HCT116 (cell line): ENCODE results near the gene CSTA. TPM values are rescaled to one million over a fixed set of nuclear protein-coding genes. Genes with fewer than 3 reads are reported as not detected.

Experiments used
- ATAC-seq: fragments of 200-7000 bp; cut with Tn5 transposase; 2 replicates; pipeline ENCODE4 v1.9.1; 2020; ENCODE audit warnings: mild to moderate bottlenecking, moderate library complexity
- BruUV-seq: library from RNA; stranded (reverse); fragments of 400-500 nt; replicated peaks from 2 replicates; lab custom pipeline; 2021; lab: Mats Ljungman, UMichigan
- CTCF ChIA-PET: fragments of 300-600 bp; sonication (Branson Sonifier 250); formaldehyde crosslinking; loops from one replicate; lab custom pipeline; 2021; ENCODE audit warnings: antibody characterized with exemption; lab: Charles Lee
- POLR2A ChIA-PET: fragments of 300-600, 350-600 bp; sonication (Branson Sonifier 250); formaldehyde crosslinking; loops from one replicate; lab custom pipeline; 2021; ENCODE audit warnings: antibody characterized with exemption; lab: Charles Lee
- RAD21 ChIA-PET, 2 experiments: fragments of 300-600 bp; sonication (Branson Sonifier 250); formaldehyde crosslinking; loops; one replicate each; lab custom pipeline; 2023; ENCODE audit warnings: low total read pairs in 2 of 2; ENCODE audit not compliant: uncharacterized antibody in 2 of 2, unreplicated experiment in 2 of 2, low non-redundant PET in 1 of 2; lab: Charles Lee
- DNase-seq: peaks from one replicate; pipeline ENCODE4 v3.0.0-alpha.2; 2010; ENCODE audit warnings: low read depth, low spot score
- H2AFZ ChIP-seq: fragments of 200-600 bp; shearing (Covaris generic), sonication (generic); 2 replicates; pipeline ENCODE4 v1.6.1; 2017; ENCODE audit warnings: low read depth, mixed run types, mixed read lengths, antibody characterized with exemption, low read length; ENCODE audit not compliant: poor library complexity, severe bottlenecking
- H3K27ac ChIP-seq: 2 replicates; pipeline ENCODE4 v1.5.1; 2012; ENCODE audit warnings: low read depth, low read length
- H3K27me3 ChIP-seq: fragments of 200-600 bp; sonication (generic); 2 replicates; pipeline ENCODE4 v1.6.1; 2016; ENCODE audit warnings: mixed run types, low read length, mixed read lengths; ENCODE audit not compliant: insufficient read depth
- H3K36me3 ChIP-seq, 2 experiments: fragments of 200-500 bp in 1 of 2; fragments of 200-600 bp in 1 of 2; sonication (Bioruptor generic) in 1 of 2; sonication (generic) in 1 of 2; 2 replicates each; pipeline versions ENCODE4 v1.5.1 to v1.6.1; 2014 to 2016; ENCODE audit warnings: low read length in 2 of 2, inconsistent platforms in 1 of 2, mixed read lengths in 1 of 2, mixed run types in 1 of 2; ENCODE audit not compliant: insufficient read depth in 2 of 2, control insufficient read depth in 1 of 2
- H3K4me1 ChIP-seq, 2 experiments: fragments of 200-600 bp in 1 of 2; sonication (generic) in 1 of 2; 2 replicates each; pipeline versions ENCODE4 v1.5.1 to v1.6.1; 2012 to 2017; ENCODE audit warnings: low read length in 2 of 2, inconsistent platforms in 1 of 2, mild to moderate bottlenecking in 1 of 2, mixed read lengths in 1 of 2, mixed run types in 1 of 2, moderate library complexity in 1 of 2; ENCODE audit not compliant: insufficient read depth in 2 of 2, control insufficient read depth in 1 of 2
- H3K4me2 ChIP-seq: fragments of 200-600 bp; sonication (generic); 2 replicates; pipeline ENCODE4 v1.6.1; 2017; ENCODE audit warnings: mixed run types, low read length, mixed read lengths
- H3K4me3 ChIP-seq, 2 experiments: fragments of 200-600 bp in 1 of 2; sonication (generic) in 1 of 2; replicated peaks in 1 of 2; 2 replicates each; pipeline ENCODE4 v1.5.1; 2011 to 2016; ENCODE audit warnings: low read length in 2 of 2, control low read depth in 1 of 2, low read depth in 1 of 2, mild to moderate bottlenecking in 1 of 2, mixed read lengths in 1 of 2, mixed run types in 1 of 2
- H3K79me2 ChIP-seq: fragments of 200-600 bp; sonication (generic); 2 replicates; pipeline ENCODE4 v1.6.1; 2017; ENCODE audit warnings: mild to moderate bottlenecking, mixed run types, low read length, moderate library complexity, mixed read lengths; ENCODE audit not compliant: insufficient read depth
- H3K9ac ChIP-seq: fragments of 200-600 bp; sonication (generic); 2 replicates; pipeline ENCODE4 v1.6.1; 2016; ENCODE audit warnings: low read length, mixed read lengths
- H3K9me2 ChIP-seq: fragments of 200-600 bp; sonication (generic), shearing (Covaris generic); 2 replicates; pipeline ENCODE4 v1.6.1; 2017; ENCODE audit warnings: mixed run types, mild to moderate bottlenecking, moderate library complexity; ENCODE audit not compliant: insufficient read depth
- H3K9me3 ChIP-seq, 2 experiments: fragments of 200-500 bp in 1 of 2; fragments of 200-600 bp in 1 of 2; sonication (Bioruptor generic) in 1 of 2; sonication (generic) in 1 of 2; 2 replicates each; pipeline ENCODE4 v1.6.1; 2014 to 2017; ENCODE audit warnings: low read length in 2 of 2, mixed read lengths in 2 of 2, inconsistent platforms in 1 of 2, low read depth in 1 of 2, mild to moderate bottlenecking in 1 of 2, mixed run types in 1 of 2, moderate library complexity in 1 of 2; ENCODE audit not compliant: control insufficient read depth in 1 of 2, insufficient read depth in 1 of 2
- H4K20me1 ChIP-seq: fragments of 200-600 bp; sonication (generic), shearing (Covaris generic); 2 replicates; pipeline ENCODE4 v1.6.1; 2017; ENCODE audit warnings: mixed run types, mild to moderate bottlenecking, moderate library complexity; ENCODE audit not compliant: insufficient read depth
- EGR1 ChIP-seq: IDR thresholded peaks from 2 replicates; pipeline ENCODE4 v1.6.1; 2012; ENCODE audit warnings: low read depth
- ELF1 ChIP-seq: IDR thresholded peaks from 2 replicates; pipeline ENCODE4 v1.6.1; 2012; ENCODE audit warnings: low read depth, borderline replicate concordance
- EZH2phosphoT487 ChIP-seq: fragments of 200-600 bp; IDR thresholded peaks from 2 replicates; pipeline ENCODE4 v1.6.1; 2018; ENCODE audit warnings: antibody characterized with exemption, borderline replicate concordance
- FOSL1 ChIP-seq: IDR thresholded peaks from 2 replicates; pipeline ENCODE4 v1.6.1; 2012; ENCODE audit warnings: low read depth
- POLR2A ChIP-seq: IDR thresholded peaks from 2 replicates; pipeline ENCODE4 v1.7.0; 2011; ENCODE audit warnings: borderline replicate concordance; ENCODE audit not compliant: insufficient read depth, insufficient read length; ENCODE audit errors: extremely low read depth
- RAD21 ChIP-seq: IDR thresholded peaks from 2 replicates; pipeline ENCODE4 v1.6.1; 2012; ENCODE audit warnings: low read depth, mild to moderate bottlenecking
- SP1 ChIP-seq: IDR thresholded peaks from 2 replicates; pipeline ENCODE4 v1.6.1; 2012; ENCODE audit warnings: low read depth
- SRF ChIP-seq: IDR thresholded peaks from 2 replicates; pipeline ENCODE4 v1.6.1; 2012; ENCODE audit warnings: low read depth
- TCF7L2 ChIP-seq: IDR thresholded peaks from 2 replicates; pipeline ENCODE4 v1.7.0; 2011; ENCODE audit warnings: borderline replicate concordance, inconsistent platforms; ENCODE audit not compliant: insufficient read depth, insufficient read length; ENCODE audit errors: extremely low read depth
- ZFX ChIP-seq: fragments of 450-650 bp; IDR thresholded peaks from 2 replicates; pipeline ENCODE4 v1.6.1; 2017
- intact Hi-C: fragments of 100-400 bp; cut with micrococcal nuclease; formaldehyde crosslinking; loops from 2 replicates; pipeline ENCODE4 v1.10.0; 2022
- total RNA-seq: library from RNA; stranded (reverse); gene quantifications from one replicate; pipeline ENCODE4 v1.2.1, GENCODE V29; 2021; ENCODE audit not compliant: unreplicated experiment
- TF ChIP-seq, protein P1 (sequence below): IDR thresholded peaks from 2 replicates; pipeline ENCODE4 v1.6.1; 2011; ENCODE audit warnings: mild to moderate bottlenecking, low read length, moderate library complexity; ENCODE audit not compliant: insufficient replicate concordance; ENCODE audit errors: extremely low read depth
- TF ChIP-seq, protein P2 (sequence below): IDR thresholded peaks from 2 replicates; pipeline ENCODE4 v1.6.1; 2012
- TF ChIP-seq, protein P3 (sequence below), 3 experiments: fragments of 200-600 bp in 1 of 3; sonication (generic) in 1 of 3; IDR thresholded peaks in 2 of 3; conservative IDR thresholded peaks in 1 of 3; 2 replicates each; pipeline ENCODE4 v1.5.1; 2012 to 2017; ENCODE audit warnings: low read depth in 2 of 3, low read length in 2 of 3, antibody characterized with exemption in 1 of 3, borderline replicate concordance in 1 of 3, control low read depth in 1 of 3, mild to moderate bottlenecking in 1 of 3, mixed read lengths in 1 of 3, mixed run types in 1 of 3, moderate library complexity in 1 of 3; ENCODE audit not compliant: insufficient read depth in 1 of 3
- TF ChIP-seq, protein P4 (sequence below): IDR thresholded peaks from 2 replicates; pipeline ENCODE4 v1.6.1; 2012; ENCODE audit warnings: low read depth

Gene CSTA
- total RNA-seq, 1 experiment from 2014 or later: 11.0 TPM

DNA sequence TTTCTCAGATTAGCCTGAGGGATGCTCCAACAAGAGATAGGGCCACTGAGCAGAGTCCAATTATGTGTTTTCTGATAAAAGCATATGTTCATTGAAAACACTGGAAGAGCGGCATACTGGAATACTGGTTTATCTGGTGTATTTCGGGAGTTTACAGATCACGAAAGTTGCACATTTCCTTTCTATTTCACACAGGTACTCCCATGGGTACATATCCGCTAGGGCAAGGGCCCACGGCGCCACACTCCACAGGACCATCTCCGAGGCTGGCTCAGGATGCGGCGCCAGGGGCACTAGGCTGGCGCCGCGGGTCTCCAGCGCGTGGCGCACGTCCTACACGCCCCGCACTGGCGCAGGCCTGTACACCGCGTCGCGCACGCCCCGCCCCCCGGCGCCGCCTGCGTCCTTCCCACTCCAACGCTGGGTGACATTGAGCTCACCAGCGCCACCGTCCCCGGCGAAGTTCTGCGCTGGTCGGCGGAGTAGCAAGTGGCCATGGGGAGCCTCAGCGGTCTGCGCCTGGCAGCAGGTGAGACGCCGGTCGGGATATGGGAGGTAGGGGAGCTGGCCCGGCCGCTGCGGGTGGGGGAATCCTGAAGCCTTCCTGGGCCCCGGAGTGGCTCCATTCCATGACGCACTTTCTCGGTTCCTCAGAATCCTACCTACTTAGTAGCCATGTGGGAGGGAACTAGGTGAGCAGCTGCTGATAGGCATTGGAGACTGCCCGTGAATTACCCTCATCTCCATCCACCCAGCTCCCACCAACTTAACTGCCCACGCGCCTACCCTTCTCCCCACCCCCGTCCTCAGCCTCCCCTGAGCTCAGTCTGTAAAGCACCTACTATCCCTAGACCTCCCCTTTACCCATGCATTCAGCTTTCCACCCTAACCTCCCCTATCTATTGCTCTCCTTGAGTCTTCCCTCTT is 59.0 kb downstream of the CSTA start, which contains the start of gene FAM162A (continued):
- TF ChIP-seq, protein P1, sequence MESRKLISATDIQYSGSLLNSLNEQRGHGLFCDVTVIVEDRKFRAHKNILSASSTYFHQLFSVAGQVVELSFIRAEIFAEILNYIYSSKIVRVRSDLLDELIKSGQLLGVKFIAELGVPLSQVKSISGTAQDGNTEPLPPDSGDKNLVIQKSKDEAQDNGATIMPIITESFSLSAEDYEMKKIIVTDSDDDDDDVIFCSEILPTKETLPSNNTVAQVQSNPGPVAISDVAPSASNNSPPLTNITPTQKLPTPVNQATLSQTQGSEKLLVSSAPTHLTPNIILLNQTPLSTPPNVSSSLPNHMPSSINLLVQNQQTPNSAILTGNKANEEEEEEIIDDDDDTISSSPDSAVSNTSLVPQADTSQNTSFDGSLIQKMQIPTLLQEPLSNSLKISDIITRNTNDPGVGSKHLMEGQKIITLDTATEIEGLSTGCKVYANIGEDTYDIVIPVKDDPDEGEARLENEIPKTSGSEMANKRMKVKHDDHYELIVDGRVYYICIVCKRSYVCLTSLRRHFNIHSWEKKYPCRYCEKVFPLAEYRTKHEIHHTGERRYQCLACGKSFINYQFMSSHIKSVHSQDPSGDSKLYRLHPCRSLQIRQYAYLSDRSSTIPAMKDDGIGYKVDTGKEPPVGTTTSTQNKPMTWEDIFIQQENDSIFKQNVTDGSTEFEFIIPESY: no peak
- TF ChIP-seq, protein P2, sequence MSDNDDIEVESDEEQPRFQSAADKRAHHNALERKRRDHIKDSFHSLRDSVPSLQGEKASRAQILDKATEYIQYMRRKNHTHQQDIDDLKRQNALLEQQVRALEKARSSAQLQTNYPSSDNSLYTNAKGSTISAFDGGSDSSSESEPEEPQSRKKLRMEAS: peak; percentile 95

DNA sequence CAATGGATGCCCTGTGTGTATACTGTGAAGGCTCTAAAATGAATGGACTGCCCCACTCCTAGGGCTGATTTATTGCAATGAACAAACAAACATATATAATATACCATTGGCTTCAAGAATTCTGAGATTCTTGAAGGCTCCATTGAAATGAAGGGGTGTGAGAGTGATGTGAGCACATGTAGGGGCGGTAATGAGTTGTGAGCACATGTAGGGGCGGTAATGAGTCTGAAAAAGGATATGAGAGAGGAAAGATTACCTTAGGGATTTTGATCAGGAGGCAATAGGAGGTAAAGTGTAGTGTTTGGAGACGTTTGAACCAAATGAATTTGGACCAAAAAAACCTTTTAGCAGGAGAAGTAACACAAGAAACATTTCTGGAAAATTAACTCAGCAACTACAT is 62.7 kb downstream of the CSTA start:
- peaks cover 0 to 7% of the 10 kb centered on the region in 2 experiments; a peak in 1 of 4 replicates for H3K4me1 ChIP-seq
- CTCF ChIA-PET: no interaction called here
- H3K9ac ChIP-seq: no peak overlapping the region
- no peaks in the 10 kb centered on the region for H3K27me3 ChIP-seq
- H3K9me2 ChIP-seq: no peaks in the 10 kb centered on the region
- intact Hi-C loops: no loop called here
- peaks cover 79% of the 10 kb centered on the region for H3K79me2 ChIP-seq
- no peak overlapping the region for H2AFZ ChIP-seq
- H3K4me3 ChIP-seq: no peak overlapping the region
- POLR2A ChIA-PET: no interaction called here
- no peak overlapping the region for H3K4me2 ChIP-seq
- H3K36me3 ChIP-seq: 0 out of 4 replicates have a peak, but pooled peaks cover 0 to 4% of the 10 kb centered on the region in 2 experiments
- TF ChIP-seq SP1 (no peak), RAD21 (no peak), ZFX (no peak), SRF (no peak), ELF1 (no peak), TCF7L2 (no peak), POLR2A (no peak), EGR1 (no peak), FOSL1 (no peak), EZH2phosphoT487 (no peak)
- TF ChIP-seq, protein P3, sequence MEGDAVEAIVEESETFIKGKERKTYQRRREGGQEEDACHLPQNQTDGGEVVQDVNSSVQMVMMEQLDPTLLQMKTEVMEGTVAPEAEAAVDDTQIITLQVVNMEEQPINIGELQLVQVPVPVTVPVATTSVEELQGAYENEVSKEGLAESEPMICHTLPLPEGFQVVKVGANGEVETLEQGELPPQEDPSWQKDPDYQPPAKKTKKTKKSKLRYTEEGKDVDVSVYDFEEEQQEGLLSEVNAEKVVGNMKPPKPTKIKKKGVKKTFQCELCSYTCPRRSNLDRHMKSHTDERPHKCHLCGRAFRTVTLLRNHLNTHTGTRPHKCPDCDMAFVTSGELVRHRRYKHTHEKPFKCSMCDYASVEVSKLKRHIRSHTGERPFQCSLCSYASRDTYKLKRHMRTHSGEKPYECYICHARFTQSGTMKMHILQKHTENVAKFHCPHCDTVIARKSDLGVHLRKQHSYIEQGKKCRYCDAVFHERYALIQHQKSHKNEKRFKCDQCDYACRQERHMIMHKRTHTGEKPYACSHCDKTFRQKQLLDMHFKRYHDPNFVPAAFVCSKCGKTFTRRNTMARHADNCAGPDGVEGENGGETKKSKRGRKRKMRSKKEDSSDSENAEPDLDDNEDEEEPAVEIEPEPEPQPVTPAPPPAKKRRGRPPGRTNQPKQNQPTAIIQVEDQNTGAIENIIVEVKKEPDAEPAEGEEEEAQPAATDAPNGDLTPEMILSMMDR (IDR thresholded peaks at IDR 0.05 in 2 of 3, conservative IDR thresholded peaks at IDR 0.05 in 1 of 3; ENCODE audit: borderline replicate concordance in 1 of 3, insufficient read depth in 1 of 3, low read depth in 2 of 3, low read length in 2 of 3): no peak
- TF ChIP-seq, protein P4, sequence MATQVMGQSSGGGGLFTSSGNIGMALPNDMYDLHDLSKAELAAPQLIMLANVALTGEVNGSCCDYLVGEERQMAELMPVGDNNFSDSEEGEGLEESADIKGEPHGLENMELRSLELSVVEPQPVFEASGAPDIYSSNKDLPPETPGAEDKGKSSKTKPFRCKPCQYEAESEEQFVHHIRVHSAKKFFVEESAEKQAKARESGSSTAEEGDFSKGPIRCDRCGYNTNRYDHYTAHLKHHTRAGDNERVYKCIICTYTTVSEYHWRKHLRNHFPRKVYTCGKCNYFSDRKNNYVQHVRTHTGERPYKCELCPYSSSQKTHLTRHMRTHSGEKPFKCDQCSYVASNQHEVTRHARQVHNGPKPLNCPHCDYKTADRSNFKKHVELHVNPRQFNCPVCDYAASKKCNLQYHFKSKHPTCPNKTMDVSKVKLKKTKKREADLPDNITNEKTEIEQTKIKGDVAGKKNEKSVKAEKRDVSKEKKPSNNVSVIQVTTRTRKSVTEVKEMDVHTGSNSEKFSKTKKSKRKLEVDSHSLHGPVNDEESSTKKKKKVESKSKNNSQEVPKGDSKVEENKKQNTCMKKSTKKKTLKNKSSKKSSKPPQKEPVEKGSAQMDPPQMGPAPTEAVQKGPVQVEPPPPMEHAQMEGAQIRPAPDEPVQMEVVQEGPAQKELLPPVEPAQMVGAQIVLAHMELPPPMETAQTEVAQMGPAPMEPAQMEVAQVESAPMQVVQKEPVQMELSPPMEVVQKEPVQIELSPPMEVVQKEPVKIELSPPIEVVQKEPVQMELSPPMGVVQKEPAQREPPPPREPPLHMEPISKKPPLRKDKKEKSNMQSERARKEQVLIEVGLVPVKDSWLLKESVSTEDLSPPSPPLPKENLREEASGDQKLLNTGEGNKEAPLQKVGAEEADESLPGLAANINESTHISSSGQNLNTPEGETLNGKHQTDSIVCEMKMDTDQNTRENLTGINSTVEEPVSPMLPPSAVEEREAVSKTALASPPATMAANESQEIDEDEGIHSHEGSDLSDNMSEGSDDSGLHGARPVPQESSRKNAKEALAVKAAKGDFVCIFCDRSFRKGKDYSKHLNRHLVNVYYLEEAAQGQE: no peak
- TF ChIP-seq, protein P2: no peak
- TF ChIP-seq, all 23 proteins: peak for 0
- ATAC-seq (no peak), DNase-seq (no peak)
- Histone ChIP-seq H4K20me1 (no peaks in the 10 kb centered on the region), H3K9me3 (no peaks in the 10 kb centered on the region), H3K27ac (no peak overlapping the region)
- BruUV-seq: no TSS peak
- RAD21 ChIA-PET: no interaction called here
